ENCODE measurements around the gene CIBAR2. TPM values are rescaled to one million over a fixed set of nuclear protein-coding genes. Genes with fewer than 3 reads are reported as not detected.

CIBAR2 gene
- total and polyA plus RNA-seq, 11 donors: not detected

DNA sequence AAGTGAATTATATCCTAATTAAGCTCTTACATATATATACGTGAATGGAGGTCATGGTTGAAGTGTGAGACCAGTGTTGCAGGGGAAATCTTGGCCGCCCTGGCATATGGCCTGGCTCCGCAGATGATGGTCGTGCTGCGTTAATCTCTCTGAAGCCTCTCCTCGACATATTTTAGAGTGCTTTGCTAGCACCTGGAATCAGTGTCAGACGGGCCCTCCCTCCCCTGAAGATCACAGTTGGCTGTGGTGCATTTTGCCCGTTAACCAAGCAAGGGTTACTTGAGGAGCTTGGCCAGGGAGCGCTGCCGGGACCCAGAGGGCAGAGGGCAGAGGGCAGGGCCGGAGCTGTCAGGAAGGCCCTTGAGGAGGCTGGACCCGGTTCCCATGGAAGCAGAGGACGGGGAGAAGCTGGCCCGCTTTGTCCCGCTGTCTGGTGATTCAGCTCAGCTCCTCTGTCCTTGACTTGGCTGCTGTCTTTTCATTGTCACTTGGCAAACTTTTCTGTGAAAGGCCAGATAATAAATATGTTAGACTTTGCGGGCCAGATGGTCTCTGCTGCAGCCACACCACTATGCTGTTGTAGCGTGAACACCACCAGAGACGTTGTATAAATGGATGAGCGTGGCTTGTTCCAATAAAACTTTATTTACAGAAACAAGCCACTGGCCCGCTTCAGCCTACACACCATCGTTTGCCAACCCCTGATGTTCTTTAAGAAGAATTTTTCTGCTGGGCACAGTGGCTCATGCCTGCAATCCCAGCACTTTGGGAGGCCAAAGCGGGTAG is 32.3 kb downstream of the CIBAR2 start:
- no peak for ATAC-seq
- Histone ChIP-seq H3K27me3 (no peaks in the 10 kb centered on the region), H3K4me1 (peaks cover 0 to 12% (median 0%) of the 10 kb centered on the region in 12 donors), H3K27ac (no peak overlapping the region), H3K9me3 (no peaks in the 10 kb centered on the region), H3K36me3 (peaks cover 0 to 34% (median 16%) of the 10 kb centered on the region in 9 donors), H3K4me3 (no peak overlapping the region)
- TF ChIP-seq, protein P1, sequence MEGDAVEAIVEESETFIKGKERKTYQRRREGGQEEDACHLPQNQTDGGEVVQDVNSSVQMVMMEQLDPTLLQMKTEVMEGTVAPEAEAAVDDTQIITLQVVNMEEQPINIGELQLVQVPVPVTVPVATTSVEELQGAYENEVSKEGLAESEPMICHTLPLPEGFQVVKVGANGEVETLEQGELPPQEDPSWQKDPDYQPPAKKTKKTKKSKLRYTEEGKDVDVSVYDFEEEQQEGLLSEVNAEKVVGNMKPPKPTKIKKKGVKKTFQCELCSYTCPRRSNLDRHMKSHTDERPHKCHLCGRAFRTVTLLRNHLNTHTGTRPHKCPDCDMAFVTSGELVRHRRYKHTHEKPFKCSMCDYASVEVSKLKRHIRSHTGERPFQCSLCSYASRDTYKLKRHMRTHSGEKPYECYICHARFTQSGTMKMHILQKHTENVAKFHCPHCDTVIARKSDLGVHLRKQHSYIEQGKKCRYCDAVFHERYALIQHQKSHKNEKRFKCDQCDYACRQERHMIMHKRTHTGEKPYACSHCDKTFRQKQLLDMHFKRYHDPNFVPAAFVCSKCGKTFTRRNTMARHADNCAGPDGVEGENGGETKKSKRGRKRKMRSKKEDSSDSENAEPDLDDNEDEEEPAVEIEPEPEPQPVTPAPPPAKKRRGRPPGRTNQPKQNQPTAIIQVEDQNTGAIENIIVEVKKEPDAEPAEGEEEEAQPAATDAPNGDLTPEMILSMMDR (IDR thresholded peaks at IDR 0.05): no peak
- no peak for TF ChIP-seq POLR2A (IDR thresholded peaks at IDR 0.05)
- intact Hi-C loops (cut with DNase I): loop anchor here in 5 of 10 donors (10.0 kb wide), 2 partner anchors 95 to 325 kb away; no protein-coding TSS in a partner anchor
- no peak for DNase-seq
- 89 to 93% (median 90%) methylated on average over 21 to 22 of the region's 22 CpGs for WGBS, 4 donors

DNA sequence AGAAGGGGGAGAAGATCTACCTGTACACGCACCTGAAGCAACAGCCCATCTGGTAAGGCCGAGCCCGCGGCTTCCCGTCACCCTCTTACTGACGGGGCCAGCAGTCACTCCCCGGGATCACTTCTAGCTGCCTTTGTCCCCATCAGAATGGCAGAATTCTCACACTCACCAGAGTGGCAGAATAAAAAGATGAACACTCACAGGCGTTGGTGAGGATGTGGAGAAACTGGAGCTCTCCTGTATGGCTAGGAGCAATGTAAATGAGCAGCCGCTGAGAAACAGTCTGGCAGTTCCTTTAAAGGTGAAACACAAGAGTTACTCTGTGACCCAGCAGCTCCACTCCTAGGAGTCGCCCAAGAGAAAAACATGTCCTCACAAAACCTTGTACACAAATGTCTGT is 33.3 kb downstream of the CIBAR2 start:
- Histone ChIP-seq H3K27ac (no peak overlapping the region), H3K4me1 (peaks cover 0 to 12% (median 0%) of the 10 kb centered on the region in 12 donors), H3K36me3 (peaks cover 0 to 34% (median 16%) of the 10 kb centered on the region in 9 donors), H3K4me3 (no peak overlapping the region), H3K9me3 (no peaks in the 10 kb centered on the region), H3K27me3 (no peaks in the 10 kb centered on the region)
- intact Hi-C loops (cut with DNase I): no loop called here
- DNase-seq (no peak), ATAC-seq (no peak)
- no peak for TF ChIP-seq POLR2A (IDR thresholded peaks at IDR 0.05)
- TF ChIP-seq, protein P1 (IDR thresholded peaks at IDR 0.05): no peak
- 97 to 100% (median 98%) methylated on average over 10 of the region's 10 CpGs for WGBS, 4 donors

- DNase-seq (no peak), ATAC-seq (no peak)
- 88 to 97% (median 93%) methylated on average over 10 of the region's 10 CpGs for WGBS, 4 donors
- no peak overlapping the region for H3K27ac ChIP-seq
- no peak overlapping the region for H3K4me3 ChIP-seq
- TF ChIP-seq, protein P1 (IDR thresholded peaks at IDR 0.05): no peak
- TF ChIP-seq POLR2A (IDR thresholded peaks at IDR 0.05): no peak
- H3K27me3 ChIP-seq: no peaks in the 10 kb centered on the region
- peaks cover 0 to 38% (median 16%) of the 10 kb centered on the region in 9 donors for H3K36me3 ChIP-seq
- no peaks in the 10 kb centered on the region for H3K9me3 ChIP-seq
- intact Hi-C loops (cut with DNase I): no loop called here
- H3K4me1 ChIP-seq: peaks cover 0 to 9% (median 0%) of the 10 kb centered on the region in 12 donors
Measured at GRCh38 chr16:85078226-85078625, 34.0 kb downstream of the CIBAR2 start.

GRCh38 chr16:85077576-85078125 is 34.6 kb downstream of the CIBAR2 start:
- intact Hi-C loops (cut with DNase I): no loop called here

More at GRCh38 chr16:85077576-85078125, 34.6 kb downstream of the CIBAR2 start:
- H3K27ac ChIP-seq: no peak overlapping the region
- peaks cover 0 to 43% (median 16%) of the 10 kb centered on the region in 9 donors for H3K36me3 ChIP-seq
- H3K4me3 ChIP-seq: no peak overlapping the region
- WGBS, 4 donors: 92 to 97% (median 94%) methylated on average over 10 to 16 of the region's 16 CpGs
- peaks cover 0 to 4% (median 0%) of the 10 kb centered on the region in 12 donors for H3K4me1 ChIP-seq
- ATAC-seq (no peak), DNase-seq (no peak)
- TF ChIP-seq, protein P1 (IDR thresholded peaks at IDR 0.05): no peak
- TF ChIP-seq POLR2A (IDR thresholded peaks at IDR 0.05): no peak
- H3K27me3 ChIP-seq: no peaks in the 10 kb centered on the region
- H3K9me3 ChIP-seq: no peaks in the 10 kb centered on the region
